MCF 10A (cell line): ENCODE results near the gene REEP6. TPM values are rescaled to one million over a fixed set of nuclear protein-coding genes. Genes with fewer than 3 reads are reported as not detected.
"Not testable (repeated sequence)": the region's sequence is repeated elsewhere in the genome, so short reads cannot be mapped to it uniquely, and the experiment has no call there.

Experiments used
- BruUV-seq: library from RNA; stranded (reverse); fragments of 400-500 nt; replicated peaks from 2 replicates; lab custom pipeline; 2021; lab: Mats Ljungman, UMichigan
- CTCF ChIA-PET: fragments of 300-600 bp; sonication (Branson Sonifier 250); formaldehyde crosslinking; extraction: SDS; loops from one replicate; lab custom pipeline; 2021; ENCODE audit warnings: antibody characterized with exemption, inconsistent platforms; lab: Yijun Ruan, JAX
- POLR2A ChIA-PET: fragments of 300-600, 350-650 bp; sonication (Branson Sonifier 250); formaldehyde crosslinking; extraction: SDS; loops from one replicate; lab custom pipeline; 2020; ENCODE audit warnings: antibody characterized with exemption, inconsistent platforms; lab: Yijun Ruan, JAX
- DNase-seq: peaks from one replicate; pipeline ENCODE4 v3.0.0-alpha.2; 2018; ENCODE audit not compliant: unreplicated experiment
- H3K27ac Mint-ChIP-seq: one replicate; pipeline ENCODE4 v1.8.0; 2022; ENCODE audit warnings: mild to moderate bottlenecking, low read depth, mixed read lengths; ENCODE audit not compliant: unreplicated experiment
- H3K27me3 Mint-ChIP-seq: one replicate; pipeline ENCODE4 v1.8.0; 2022; ENCODE audit warnings: mixed read lengths; ENCODE audit not compliant: insufficient read depth, unreplicated experiment
- H3K36me3 Mint-ChIP-seq: one replicate; pipeline ENCODE4 v1.8.0; 2022; ENCODE audit warnings: mild to moderate bottlenecking, moderate library complexity, mixed read lengths; ENCODE audit not compliant: insufficient read depth, unreplicated experiment
- H3K4me1 Mint-ChIP-seq: one replicate; pipeline ENCODE4 v1.8.0; 2022; ENCODE audit warnings: mixed read lengths; ENCODE audit not compliant: insufficient read depth, unreplicated experiment
- H3K4me3 Mint-ChIP-seq: one replicate; pipeline ENCODE4 v1.8.0; 2022; ENCODE audit warnings: mild to moderate bottlenecking, moderate library complexity, mixed read lengths; ENCODE audit not compliant: unreplicated experiment
- H3K9me3 Mint-ChIP-seq: one replicate; pipeline ENCODE4 v1.8.0; 2022; ENCODE audit warnings: mixed read lengths; ENCODE audit not compliant: unreplicated experiment
- CTCF ChIP-seq: fragments of 200-600 bp; IDR thresholded peaks from one replicate; pipeline ENCODE4 v1.8.0; 2022; ENCODE audit warnings: antibody characterized with exemption, mild to moderate bottlenecking; ENCODE audit not compliant: unreplicated experiment
- intact Hi-C: fragments of 100-400 bp; cut with micrococcal nuclease; formaldehyde crosslinking; loops from 2 replicates; pipeline ENCODE4 v1.14.1; 2022
- total RNA-seq: library from RNA; stranded (reverse); gene quantifications from 2 replicates; pipeline ENCODE4 v1.2.3, GENCODE V29; 2022

Gene REEP6
- total RNA-seq, 1 experiment from 2014 or later, result 3.8 TPM

GRCh38 chr19:1514295-1514661, 23.3 kb downstream of the REEP6 start:
- intact Hi-C loops, result loop anchor here (5.0 kb wide), 1 partner anchor 237 kb away; the partner anchor contains the start of gene FAM174C
- ChIA-PET CTCF (interaction anchor here (0.6 to 0.7 kb wide), 4 partner anchors 75 to 944 kb away, joined by 3 to 5 read pairs (median 3); no protein-coding TSS in a partner anchor), POLR2A (no interaction called here)
- Mint-ChIP-seq H3K9me3 (no peaks in the 10 kb centered on the region), H3K27ac (no peak overlapping the region), H3K4me1 (peaks cover 5% of the 10 kb centered on the region), H3K36me3 (no peaks in the 10 kb centered on the region), H3K4me3 (peak overlapping the region; percentile 75), H3K27me3 (no peaks in the 10 kb centered on the region)
- no peak for DNase-seq
- no TSS peak for BruUV-seq
- no peak for TF ChIP-seq CTCF

GRCh38 chr19:1514986-1515721, 24.2 kb downstream of the REEP6 start:
- no peaks in the 10 kb centered on the region for H3K27me3 Mint-ChIP-seq
- no peak for TF ChIP-seq CTCF
- no peak overlapping the region for H3K4me3 Mint-ChIP-seq
- H3K36me3 Mint-ChIP-seq, result no peaks in the 10 kb centered on the region
- intact Hi-C loops, result loop anchor here (5.0 kb wide), 1 partner anchor 238 kb away; the partner anchor contains the start of gene FAM174C
- BruUV-seq, result no TSS peak
- no peak overlapping the region for H3K27ac Mint-ChIP-seq
- POLR2A ChIA-PET, result no interaction called here
- DNase-seq, result no peak
- H3K9me3 Mint-ChIP-seq, result no peaks in the 10 kb centered on the region
- CTCF ChIA-PET, result interaction anchor here (0.6 to 0.7 kb wide), 5 partner anchors 10 to 945 kb away, joined by 3 to 5 read pairs (median 3); no protein-coding TSS in a partner anchor
- peaks cover under 1% of the 10 kb centered on the region for H3K4me1 Mint-ChIP-seq

GRCh38 chr19:1516395-1516753, 25.4 kb downstream of the REEP6 start:
- no peaks in the 10 kb centered on the region for H3K9me3 Mint-ChIP-seq
- no peaks in the 10 kb centered on the region for H3K36me3 Mint-ChIP-seq
- ChIA-PET POLR2A (no interaction called here), CTCF (no interaction called here)
- H3K4me3 Mint-ChIP-seq, result no peak overlapping the region
- no peaks in the 10 kb centered on the region for H3K27me3 Mint-ChIP-seq
- no peaks in the 10 kb centered on the region for H3K4me1 Mint-ChIP-seq
- no peak for TF ChIP-seq CTCF
- BruUV-seq, result no TSS peak
- intact Hi-C loops, result no loop called here
- no peak overlapping the region for H3K27ac Mint-ChIP-seq
- no peak for DNase-seq

- Mint-ChIP-seq H3K27ac (no peak overlapping the region), H3K36me3 (no peaks in the 10 kb centered on the region), H3K9me3 (no peaks in the 10 kb centered on the region), H3K27me3 (no peaks in the 10 kb centered on the region), H3K4me3 (no peak overlapping the region), H3K4me1 (no peaks in the 10 kb centered on the region)
- DNase-seq, result no peak
- POLR2A ChIA-PET, result no interaction called here
- intact Hi-C loops, result no loop called here
- TF ChIP-seq CTCF, result no peak
- CTCF ChIA-PET, result interaction anchor here (1.5 kb wide), 1 partner anchor 27 kb away, joined by 4 read pairs; no protein-coding TSS in a partner anchor
- BruUV-seq, result no TSS peak
Observed at GRCh38 chr19:1518471-1518870, 27.5 kb downstream of the REEP6 start.

- POLR2A ChIA-PET, intact Hi-C loops, H3K36me3 Mint-ChIP-seq, H3K27me3 Mint-ChIP-seq, H3K4me3 Mint-ChIP-seq, H3K4me1 Mint-ChIP-seq, H3K27ac Mint-ChIP-seq, DNase-seq, H3K9me3 Mint-ChIP-seq, BruUV-seq: not testable (repeated sequence)
- CTCF ChIA-PET, result interaction anchor here (0.6 to 1.5 kb wide), 2 partner anchors 26 to 281 kb away, joined by 4 read pairs; no protein-coding TSS in a partner anchor
Observed at GRCh38 chr19:1519802-1520201, 28.8 kb downstream of the REEP6 start.
